ENCODE measurements around the gene DOCK3.

GRCh38 chr3:51283421-51283820 is 608.7 kb downstream of the DOCK3 start:
- no peak for TF ChIP-seq MTA3 (IDR thresholded peaks at IDR 0.05; ENCODE audit: borderline replicate concordance, low read length)
- no peak for TF ChIP-seq CREM (IDR thresholded peaks at IDR 0.05; ENCODE audit: low read depth)
- no peak for TF ChIP-seq JUND (IDR thresholded peaks at IDR 0.05; ENCODE audit: low read depth, low read length)
- no peak for TF ChIP-seq SIX5 (IDR thresholded peaks at IDR 0.05; ENCODE audit: low read depth, low read length, severe bottlenecking)
- TF ChIP-seq MXI1 (IDR thresholded peaks at IDR 0.05; ENCODE audit: low read depth, low read length) = no peak
- no peak for TF ChIP-seq POLR2A (IDR thresholded peaks at IDR 0.05; ENCODE audit: low read depth, low read length)
- TF ChIP-seq CTCF (IDR thresholded peaks at IDR 0.05 in 2 of 3, conservative IDR thresholded peaks at IDR 0.05 in 1 of 3; ENCODE audit: control insufficient read depth in 2 of 3, extremely low read depth in 1 of 3, insufficient read depth in 1 of 3, low read depth in 3 of 3, low read length in 3 of 3) = no peak
- no peak for TF ChIP-seq BACH1 (IDR thresholded peaks at IDR 0.05; ENCODE audit: borderline replicate concordance)
- no peak for TF ChIP-seq SMAD5 (IDR thresholded peaks at IDR 0.05; ENCODE audit: low read depth)
- TF ChIP-seq ZNF384 (IDR thresholded peaks at IDR 0.05; ENCODE audit: borderline replicate concordance, low read depth, low read length) = no peak
- TF ChIP-seq NR2C2 (IDR thresholded peaks at IDR 0.05; ENCODE audit: borderline replicate concordance, control insufficient read depth, insufficient read length, low read depth) = no peak
- no peak for TF ChIP-seq CHD4 (IDR thresholded peaks at IDR 0.05)
